Fibroblast of lung (primary cell): ENCODE measurements around the gene WDR86.

ENCODE experiments used
- CTCF ChIP-seq, 2 donors: IDR thresholded peaks in 1 of 2; conservative IDR thresholded peaks in 1 of 2; 1 replicate in 1 of 2; 2 replicates in 1 of 2; pipeline ENCODE4 v1.5.1; 2011 to 2012; ENCODE audit warnings: low read length in 2 of 2, control low read depth in 1 of 2, inconsistent platforms in 1 of 2, low read depth in 1 of 2, mild to moderate bottlenecking in 1 of 2
- EZH2 ChIP-seq: IDR thresholded peaks from 2 replicates; pipeline ENCODE4 v1.5.1; 2012; ENCODE audit warnings: low read length, control low read depth, mild to moderate bottlenecking; ENCODE audit errors: missing control alignments

GRCh38 chr7:151423226-151423625 is 13.4 kb upstream of the WDR86 start:
- TF ChIP-seq CTCF (conservative IDR thresholded peaks at IDR 0.05 in 1 of 2, IDR thresholded peaks at IDR 0.05 in 1 of 2; ENCODE audit: low read depth in 1 of 2, low read length in 2 of 2) (no peak), EZH2 (no peak)
